Retinal pigment epithelial cell (primary cell): ENCODE measurements around the gene BCL2L13.

Experiments
- DNase-seq: peaks from one replicate; pipeline ENCODE4 v3.0.0-alpha.2; 2010; ENCODE audit warnings: low read depth
- H3K4me3 ChIP-seq: 2 replicates; pipeline ENCODE4 v1.5.1; 2011; ENCODE audit warnings: mild to moderate bottlenecking, low read length, control low read depth, moderate library complexity
- TF ChIP-seq, protein P1 (sequence below): conservative IDR thresholded peaks from 2 replicates; pipeline ENCODE4 v1.5.1; 2011; ENCODE audit warnings: low read depth, low read length, control low read depth, inconsistent platforms

Gene BCL2L13

DNA sequence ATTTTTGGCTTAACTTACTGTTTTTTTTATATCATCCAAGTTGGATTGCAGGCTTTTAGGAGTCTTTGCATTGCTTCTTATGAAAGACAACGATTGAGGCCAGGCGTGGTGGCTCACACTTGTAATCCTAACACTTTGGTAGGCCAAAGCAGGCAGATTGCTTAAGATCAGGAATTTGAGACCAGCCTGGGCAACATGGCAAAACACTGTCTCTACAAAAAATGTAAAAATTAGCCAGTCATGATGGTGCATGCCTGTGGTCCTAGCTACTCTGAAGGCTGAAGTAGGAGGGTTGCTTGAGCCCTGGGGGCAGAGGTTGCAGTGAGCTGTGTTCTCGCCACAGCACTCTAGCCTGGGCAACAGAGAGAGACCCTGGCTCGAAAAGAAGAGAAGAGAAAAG lies 79.2 kb downstream of the BCL2L13 start:
- no peak for DNase-seq
- H3K4me3 ChIP-seq: no peak overlapping the region
- TF ChIP-seq, protein P1, sequence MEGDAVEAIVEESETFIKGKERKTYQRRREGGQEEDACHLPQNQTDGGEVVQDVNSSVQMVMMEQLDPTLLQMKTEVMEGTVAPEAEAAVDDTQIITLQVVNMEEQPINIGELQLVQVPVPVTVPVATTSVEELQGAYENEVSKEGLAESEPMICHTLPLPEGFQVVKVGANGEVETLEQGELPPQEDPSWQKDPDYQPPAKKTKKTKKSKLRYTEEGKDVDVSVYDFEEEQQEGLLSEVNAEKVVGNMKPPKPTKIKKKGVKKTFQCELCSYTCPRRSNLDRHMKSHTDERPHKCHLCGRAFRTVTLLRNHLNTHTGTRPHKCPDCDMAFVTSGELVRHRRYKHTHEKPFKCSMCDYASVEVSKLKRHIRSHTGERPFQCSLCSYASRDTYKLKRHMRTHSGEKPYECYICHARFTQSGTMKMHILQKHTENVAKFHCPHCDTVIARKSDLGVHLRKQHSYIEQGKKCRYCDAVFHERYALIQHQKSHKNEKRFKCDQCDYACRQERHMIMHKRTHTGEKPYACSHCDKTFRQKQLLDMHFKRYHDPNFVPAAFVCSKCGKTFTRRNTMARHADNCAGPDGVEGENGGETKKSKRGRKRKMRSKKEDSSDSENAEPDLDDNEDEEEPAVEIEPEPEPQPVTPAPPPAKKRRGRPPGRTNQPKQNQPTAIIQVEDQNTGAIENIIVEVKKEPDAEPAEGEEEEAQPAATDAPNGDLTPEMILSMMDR: no peak

DNA sequence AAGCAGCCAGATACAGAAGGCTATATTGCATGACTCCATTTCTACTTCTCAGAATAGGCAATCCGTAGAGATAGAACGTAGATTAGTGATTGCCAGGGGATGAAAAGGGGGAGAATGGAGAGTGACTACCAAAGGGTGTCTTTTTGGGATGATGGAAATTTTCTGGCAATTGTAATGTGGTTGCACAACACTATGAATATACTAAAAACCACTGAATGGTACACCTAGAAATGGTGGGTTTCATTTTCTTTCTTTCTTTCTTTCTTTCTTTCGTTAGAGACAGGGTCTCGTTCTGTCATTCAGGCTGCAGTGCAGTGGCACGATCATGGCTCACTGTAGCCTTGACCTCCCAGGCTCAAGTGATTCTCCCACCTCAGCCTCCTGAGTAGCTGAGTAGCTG lies 81.4 kb downstream of the BCL2L13 start:
- TF ChIP-seq, protein P1: no peak
- DNase-seq: no peak
- H3K4me3 ChIP-seq: no peak overlapping the region

GRCh38 chr22:17724241-17724640 lies 85.7 kb downstream of the BCL2L13 start:
- DNase-seq: no peak
- TF ChIP-seq, protein P1: no peak
- no peak overlapping the region for H3K4me3 ChIP-seq

DNA sequence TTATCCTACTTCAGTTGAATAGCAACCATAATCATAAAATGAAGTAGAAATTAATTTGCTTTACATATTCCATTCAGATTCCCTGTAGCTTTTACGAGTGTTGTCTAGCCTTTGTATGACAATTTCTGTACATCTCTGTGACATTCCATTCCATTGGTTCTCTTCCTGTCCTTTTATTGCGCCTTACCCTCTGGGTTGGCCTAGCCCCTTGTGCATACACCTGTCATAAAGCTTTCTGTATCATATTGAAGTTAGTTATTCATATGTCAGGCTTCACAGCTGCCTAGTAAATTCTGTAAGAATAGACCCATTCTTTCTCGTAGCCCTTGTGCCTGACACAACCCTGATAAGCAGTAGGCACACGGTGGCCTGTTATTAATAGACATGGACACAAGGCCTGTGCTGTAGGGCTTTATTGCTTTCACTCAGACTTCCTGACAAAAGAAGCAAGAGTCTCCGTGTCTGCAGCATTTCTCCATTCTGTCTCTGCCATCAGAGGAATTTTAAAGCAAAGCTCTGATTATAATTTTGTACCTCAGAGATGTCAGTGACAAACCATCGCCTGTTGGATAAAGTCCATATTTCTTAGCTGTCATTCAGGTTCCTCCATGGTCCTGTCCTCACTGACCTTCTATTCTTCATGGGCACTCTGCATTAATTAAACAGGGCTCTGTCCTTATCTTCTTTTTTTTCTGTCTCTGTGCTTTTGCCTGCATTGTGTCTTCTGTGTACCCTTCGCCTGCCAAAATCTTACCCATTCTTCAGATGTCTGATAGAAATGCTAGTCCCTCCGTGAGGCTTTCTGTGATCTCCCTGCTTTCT lies 86.3 kb downstream of the BCL2L13 start:
- no peak for DNase-seq
- no peak overlapping the region for H3K4me3 ChIP-seq
- TF ChIP-seq, protein P1: no peak

- TF ChIP-seq, protein P1: no peak
- no peak overlapping the region for H3K4me3 ChIP-seq
- no peak for DNase-seq
Measured at GRCh38 chr22:17725500-17725796, 86.9 kb downstream of the BCL2L13 start.

- no peak for DNase-seq
- no peak overlapping the region for H3K4me3 ChIP-seq
- TF ChIP-seq, protein P1: no peak
Measured at GRCh38 chr22:17726006-17726927, 87.7 kb downstream of the BCL2L13 start.
